ENCODE data around the gene RGMB.
"Not testable (repeated sequence)": the region's sequence is repeated elsewhere in the genome, so short reads cannot be mapped to it uniquely, and the experiment has no call there.

RGMB gene, protein sequence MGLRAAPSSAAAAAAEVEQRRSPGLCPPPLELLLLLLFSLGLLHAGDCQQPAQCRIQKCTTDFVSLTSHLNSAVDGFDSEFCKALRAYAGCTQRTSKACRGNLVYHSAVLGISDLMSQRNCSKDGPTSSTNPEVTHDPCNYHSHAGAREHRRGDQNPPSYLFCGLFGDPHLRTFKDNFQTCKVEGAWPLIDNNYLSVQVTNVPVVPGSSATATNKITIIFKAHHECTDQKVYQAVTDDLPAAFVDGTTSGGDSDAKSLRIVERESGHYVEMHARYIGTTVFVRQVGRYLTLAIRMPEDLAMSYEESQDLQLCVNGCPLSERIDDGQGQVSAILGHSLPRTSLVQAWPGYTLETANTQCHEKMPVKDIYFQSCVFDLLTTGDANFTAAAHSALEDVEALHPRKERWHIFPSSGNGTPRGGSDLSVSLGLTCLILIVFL

DNA sequence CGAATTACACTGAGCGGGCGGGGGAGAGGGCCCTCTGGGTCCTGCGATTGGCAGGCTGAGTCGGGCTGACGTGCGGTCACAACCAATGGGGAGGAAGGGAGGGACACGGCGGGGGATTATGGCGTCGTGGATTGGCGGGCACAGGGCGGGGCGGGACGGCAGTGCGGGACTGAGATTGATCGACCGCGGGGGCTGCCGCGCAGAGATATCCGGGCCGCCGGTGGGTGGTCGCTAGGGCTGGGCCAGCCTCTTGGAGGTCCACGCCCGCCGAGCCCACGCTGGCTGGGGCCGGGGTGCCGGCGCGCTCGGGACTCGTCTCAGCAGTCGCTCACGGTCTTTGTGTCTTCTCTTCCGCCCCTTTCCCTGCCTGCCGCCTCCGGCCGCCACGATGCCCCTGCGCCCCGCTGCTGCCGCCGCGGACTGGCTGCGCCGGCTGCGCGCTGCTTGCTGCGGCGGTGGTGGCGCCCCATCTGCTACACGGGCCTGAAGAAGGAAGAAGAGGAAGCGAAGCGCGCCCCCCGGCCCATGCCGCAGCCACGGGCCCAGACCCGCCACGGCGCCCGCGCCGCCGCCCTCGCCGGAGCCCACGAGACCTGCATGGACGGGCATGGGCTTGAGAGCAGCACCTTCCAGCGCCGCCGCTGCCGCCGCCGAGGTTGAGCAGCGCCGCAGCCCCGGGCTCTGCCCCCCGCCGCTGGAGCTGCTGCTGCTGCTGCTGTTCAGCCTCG lies at the start of gene RGMB:
TSS of gene RGMB (plus strand) at position 200 of the 728 bp plus-strand sequence. CDS start at position 608, 408 bp downstream.
- peak; percentile 99 for DNase-seq (ENCODE audit: low read depth)

DNA sequence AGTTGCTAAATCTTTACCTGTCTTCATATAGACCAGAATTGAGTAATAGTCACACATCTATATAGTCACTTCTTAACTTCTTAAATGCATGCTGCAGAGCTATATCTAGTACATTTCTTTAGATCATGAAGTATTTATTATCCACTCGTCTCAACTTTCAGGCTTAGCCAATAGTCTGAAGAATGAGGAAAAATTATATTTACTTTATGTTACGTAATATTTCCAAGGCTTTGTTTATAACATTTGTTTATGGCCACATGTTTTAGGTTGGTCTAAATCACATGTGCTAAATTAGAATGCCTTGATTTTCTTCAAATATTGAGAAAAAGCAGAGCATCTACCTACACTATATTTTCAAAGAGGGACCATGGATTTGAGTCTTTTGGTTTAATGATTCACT lies 47.2 kb upstream of the RGMB start:
- DNase-seq (ENCODE audit: low read depth): no peak

DNA sequence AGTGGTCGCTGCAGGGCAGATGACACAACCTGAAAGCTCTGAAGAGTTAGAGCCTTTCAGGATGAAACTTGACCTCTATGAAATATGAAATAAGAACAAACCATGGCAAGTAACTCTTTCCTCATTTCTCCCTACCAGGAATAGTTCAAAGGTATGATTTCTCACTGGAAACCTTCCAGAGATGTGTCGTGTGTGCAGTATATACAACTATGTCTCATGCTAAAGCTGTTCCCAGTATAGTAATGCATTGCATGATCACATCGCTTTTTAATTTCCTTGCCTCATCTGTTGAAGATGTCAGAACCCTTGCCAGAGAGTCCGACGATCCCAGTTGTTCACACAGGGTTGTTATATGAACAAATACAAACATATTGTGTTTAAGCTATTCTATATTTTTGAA lies 45.8 kb upstream of the RGMB start:
- DNase-seq (ENCODE audit: low read depth): no peak

DNA sequence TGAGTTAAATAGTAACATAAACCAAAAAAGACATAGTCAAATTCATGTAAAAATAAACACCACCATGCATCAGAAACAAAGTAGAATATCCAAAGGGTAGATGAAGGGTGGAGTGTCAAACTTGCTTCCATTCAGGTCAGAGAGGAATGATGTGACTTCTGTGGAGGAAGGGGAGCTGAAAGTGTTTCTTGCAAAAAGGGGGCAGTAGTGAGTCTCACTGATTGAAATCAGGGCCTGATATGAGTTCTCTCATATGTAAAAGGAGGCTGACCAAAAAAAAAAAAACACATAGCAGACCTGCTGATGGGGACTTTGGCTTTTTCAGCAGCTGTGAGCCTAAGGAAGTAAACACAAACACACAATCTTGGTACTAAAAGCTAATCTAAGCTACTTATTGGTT lies 38.8 kb upstream of the RGMB start:
- DNase-seq (ENCODE audit: low read depth): no peak

DNA sequence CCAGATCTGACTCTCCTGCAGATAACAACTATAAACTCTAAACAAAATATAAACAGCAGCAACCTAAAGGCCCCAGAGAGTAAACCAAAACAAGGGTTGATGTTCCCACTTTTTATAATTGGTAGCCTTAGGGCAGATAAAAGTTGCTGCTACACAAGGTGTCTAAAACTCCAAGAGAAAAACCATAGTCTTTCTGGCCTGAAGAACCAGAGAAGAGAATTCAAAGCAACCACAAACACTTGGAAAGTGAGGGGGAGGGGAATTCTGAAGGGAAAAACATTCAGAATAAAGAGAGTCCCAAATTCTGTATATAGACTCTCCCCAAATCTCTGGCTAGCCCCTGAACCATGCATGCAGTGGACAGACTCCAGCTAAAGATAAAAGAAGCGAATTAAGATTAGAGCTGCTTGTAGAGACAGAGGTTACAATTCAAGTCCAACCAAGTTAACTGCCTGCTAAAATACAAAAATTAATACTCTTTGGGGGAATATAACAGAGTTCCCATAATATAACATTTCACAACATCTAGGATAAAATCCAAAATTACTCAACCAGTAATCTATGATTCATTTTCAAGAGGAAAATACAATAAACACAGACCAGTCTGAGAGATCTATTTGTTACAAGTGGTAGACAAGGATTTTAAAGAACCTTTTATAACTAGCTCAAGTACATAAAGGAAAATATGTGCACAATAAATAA lies 37.5 kb upstream of the RGMB start:
- DNase-seq (ENCODE audit: low read depth): peak; percentile 79

DNA sequence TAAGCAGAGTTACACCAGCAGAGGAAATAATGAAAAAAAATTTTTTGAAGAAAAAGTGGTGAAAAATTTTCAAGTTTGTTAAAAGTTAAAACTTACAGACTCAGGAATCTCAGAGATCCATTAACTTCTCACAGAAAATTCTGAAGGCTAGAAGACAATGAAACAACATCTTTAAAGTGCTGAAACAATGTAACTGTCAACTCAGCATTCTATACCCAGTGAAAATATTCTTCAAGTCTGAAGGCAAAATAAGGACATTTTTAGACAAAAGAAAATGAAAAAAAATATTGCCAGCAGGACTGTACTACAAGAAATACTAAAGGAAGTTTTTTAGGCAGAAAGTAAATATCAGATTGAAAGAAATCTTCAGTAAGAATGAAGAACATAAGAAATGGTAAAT lies 36.7 kb upstream of the RGMB start:
- DNase-seq (ENCODE audit: low read depth): no peak

DNA sequence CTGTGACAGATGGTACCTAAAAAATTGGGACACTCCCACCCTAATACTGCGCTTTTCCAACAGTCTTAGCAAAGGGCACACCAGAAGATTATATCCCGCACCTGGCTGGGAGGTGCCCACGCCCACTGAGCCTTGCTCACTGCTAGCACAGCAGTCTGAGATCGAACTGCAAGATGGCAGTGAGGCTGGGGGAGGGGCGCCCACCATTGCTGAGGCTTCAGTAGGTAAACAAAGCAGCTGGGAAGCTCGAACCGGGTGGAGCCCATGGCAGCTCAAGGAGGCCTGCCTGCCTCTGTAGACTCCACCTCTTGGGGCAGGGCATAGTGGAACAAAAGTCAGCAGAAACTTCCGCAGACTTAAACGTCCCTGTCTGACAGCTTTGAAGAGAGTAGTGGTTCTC lies 36.0 kb upstream of the RGMB start:
- not testable (repeated sequence) for DNase-seq (ENCODE audit: low read depth)

DNA sequence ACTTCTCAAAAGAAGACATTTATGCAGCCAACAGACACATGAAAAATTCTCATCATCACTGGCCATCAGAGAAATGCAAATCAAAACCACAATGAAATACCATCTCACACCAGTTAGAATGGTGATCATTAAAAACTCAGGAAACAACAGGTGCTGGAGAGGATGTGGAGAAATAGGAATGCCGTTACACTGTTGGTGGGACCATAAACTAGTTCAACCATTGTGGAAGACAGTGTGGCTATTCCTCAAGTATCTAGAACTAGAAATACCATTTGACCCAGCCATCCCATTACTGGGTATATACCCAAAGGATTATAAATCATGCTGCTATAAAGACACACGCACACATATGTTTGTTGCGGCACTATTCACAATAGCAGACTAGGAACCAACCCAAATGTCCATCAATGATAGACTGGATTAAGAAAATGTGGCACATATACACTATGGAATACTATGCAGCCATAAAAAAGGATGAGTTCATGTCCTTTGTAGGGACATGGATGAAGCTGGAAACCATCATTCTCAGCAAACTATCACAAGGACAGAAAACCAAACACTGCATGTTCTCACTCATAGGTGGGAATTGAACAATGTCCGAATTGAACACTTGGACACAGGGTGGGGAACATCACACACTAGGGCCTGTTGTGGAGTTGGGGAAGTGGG lies 34.8 kb upstream of the RGMB start:
- DNase-seq (ENCODE audit: low read depth): not testable (repeated sequence)

DNA sequence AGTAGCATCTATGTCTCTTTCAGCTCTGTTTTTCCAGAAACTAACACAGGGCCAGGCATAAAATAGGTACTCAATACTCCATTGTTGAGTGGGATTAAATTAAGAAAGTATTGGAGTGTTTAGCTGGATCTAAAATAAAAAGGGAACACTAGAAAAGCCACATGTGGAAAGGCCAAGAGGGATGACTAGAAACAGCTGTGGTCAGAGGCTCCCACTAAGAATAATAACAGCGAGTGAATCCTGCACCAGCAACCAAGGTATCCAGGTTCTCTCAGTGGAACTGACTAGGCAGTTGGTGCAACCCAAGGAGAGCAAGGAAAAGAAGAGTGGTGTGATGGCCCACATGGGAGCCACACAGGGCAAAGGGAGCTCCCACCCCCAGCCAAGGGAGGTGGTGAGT lies 31.5 kb upstream of the RGMB start:
- no peak for DNase-seq (ENCODE audit: low read depth)

DNA sequence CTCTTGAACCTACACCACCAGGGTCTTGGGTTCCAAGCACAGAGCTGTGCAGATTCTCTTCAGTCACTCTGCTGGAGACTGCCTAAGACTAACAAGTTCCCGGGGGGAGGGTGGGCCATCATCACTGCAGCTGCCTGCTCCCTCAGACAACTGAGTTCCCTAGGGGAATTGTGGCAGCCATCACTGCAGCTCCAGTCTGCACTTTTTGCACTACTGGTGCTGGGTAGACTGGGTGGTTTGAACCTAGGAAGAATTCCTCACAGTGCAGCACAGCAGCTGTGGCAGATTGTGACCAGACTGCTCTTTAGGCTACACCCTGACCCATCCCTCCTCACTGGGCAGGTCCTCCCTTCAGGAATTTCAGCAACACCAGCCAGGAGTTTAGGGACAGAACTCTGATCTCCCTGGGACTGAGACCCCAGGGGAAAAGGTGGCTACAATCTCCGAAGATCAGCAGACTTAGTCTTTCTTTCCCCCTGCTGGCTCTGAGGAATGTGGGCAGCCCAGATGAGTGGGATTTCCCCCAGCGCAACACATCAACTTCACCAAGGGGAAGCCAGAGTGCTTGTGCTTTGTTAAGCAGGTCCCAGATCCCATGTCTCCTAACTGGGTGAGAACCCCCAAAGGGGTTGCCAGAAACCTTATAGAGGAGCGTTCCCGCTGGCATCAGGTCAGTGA lies 30.9 kb upstream of the RGMB start:
- DNase-seq (ENCODE audit: low read depth): no peak

DNA sequence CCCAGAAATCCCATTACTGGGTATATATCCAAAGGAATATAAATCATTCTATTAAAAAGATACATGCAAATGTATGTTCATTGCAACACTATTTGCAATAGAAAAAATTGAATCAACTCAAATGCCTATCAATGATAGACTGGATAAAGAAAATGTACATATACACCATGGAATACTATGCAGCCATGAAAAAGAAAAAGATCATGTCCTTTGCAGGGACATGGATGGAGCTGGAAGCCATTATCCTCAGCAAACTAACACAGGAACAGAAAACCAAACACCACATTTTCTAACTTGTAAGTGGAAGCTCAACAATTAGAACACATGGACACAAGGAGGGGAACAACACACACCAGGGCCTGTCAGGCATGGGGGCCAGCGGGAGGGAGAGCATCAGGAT lies 25.2 kb upstream of the RGMB start:
- DNase-seq (ENCODE audit: low read depth): not testable (repeated sequence)

DNA sequence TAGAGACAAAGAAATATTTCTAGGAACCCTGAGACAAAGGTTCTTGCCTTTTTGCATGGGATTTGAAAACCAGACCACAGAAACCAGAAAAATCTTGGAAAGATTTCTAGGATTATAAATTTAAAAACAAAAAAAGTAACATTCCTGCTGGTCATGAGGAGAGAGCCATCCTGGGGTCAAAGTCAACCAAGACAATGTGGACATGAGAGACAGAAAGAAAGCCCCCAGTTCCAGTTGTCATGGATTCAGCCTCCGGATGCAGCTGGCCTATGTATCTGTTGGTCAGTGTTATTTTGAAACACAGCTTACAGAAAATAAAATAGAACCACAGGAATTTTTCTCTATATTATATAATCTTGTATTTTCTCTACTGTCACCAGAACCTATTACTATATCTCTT lies 24.4 kb upstream of the RGMB start:
- DNase-seq (ENCODE audit: low read depth): no peak

DNA sequence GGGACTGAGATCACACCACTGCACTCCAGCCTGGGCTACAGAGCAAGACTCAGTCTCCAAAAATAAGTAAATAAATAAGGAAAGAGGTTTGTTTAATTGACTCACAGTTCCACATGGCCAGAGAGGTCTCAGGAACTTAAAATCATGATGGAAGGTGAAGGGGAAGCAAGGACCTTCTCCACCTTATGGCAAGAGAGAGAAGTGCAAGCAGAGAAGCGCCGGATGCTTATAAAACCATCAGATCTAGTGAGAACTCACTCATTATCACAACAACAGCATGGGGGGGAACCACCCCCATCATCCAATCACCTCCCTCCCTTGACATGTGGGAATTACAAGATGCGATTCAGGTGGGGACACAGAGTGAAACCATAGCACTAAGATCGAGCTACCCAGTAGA lies 22.8 kb upstream of the RGMB start:
- peak; percentile 38 for DNase-seq (ENCODE audit: low read depth)

DNA sequence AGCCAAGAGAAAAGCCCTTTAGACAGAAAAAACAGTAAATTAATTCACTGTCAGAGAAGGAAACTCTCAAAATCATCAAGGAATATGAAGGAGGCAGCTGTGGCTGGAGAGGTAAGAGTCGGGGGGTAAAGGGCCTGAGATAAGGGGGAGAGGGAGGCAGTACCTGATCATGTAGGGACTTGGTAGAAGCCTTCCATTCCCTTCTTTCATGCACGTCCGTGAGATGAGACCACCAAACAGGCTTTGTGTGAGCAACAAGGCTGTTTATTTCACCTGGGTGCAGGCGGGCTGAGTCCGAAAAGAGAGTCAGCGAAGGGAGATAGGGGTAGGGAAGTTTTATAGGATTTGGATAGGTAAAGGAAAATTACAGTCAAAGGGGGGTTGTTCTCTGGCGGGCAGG lies 21.1 kb upstream of the RGMB start:
- DNase-seq (ENCODE audit: low read depth): not testable (repeated sequence)

DNA sequence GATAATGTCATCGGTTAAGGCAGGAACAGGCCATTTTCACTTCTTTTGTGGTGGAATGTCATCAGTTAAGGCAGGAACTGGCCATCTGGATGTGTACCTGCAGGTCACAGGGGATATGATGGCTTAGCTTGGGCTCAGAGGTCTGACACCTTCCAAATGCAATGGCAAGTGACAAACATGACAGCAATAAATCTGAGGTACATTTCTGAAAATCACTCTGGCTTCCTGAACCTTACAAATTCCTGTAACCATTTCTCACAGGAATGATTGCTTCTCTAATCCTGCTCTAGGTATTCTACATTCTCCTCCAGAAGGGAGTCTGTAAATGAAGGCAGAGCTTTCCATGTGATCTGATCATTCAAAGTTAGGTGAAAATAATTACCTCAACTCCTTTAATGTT lies 20.7 kb upstream of the RGMB start:
- not testable (repeated sequence) for DNase-seq (ENCODE audit: low read depth)

DNA sequence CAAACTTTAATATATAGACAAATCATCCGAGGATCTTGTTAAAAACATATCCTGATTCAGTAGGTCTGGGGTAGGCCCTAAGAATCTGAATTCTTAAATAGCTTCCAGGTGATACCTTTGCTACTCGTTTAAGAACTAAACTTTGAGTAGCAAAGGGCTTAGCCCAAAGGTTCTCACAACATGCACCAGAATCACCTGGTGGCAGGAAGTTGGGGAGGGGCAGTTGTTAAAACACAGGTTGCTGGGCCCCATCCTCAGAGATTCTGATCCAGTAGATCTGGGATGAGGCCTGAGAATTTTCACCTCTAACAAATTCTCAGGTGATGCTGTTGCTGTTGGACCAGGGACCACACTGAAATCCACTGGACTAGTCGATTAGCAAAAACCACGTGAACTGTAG lies 20.0 kb upstream of the RGMB start:
- no peak for DNase-seq (ENCODE audit: low read depth)

DNA sequence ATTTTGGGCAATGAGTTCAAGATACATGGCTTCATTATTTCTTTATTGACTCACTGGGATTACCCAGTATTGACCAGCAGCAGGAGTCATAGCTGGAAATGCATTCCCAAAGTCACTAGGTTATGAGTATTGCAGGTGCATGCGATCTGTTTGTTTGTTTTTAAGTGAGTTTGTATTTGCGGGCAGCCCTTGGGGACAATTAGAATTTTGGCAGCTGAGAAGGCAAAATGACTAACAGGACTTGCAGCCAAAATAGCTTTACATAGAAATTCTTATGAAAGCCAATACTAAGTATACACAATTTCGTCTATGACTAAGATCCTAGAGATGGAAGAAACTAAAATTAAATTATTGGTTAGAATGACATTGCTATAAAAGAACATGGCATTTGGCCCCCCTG lies 18.1 kb upstream of the RGMB start:
- no peak for DNase-seq (ENCODE audit: low read depth)

DNA sequence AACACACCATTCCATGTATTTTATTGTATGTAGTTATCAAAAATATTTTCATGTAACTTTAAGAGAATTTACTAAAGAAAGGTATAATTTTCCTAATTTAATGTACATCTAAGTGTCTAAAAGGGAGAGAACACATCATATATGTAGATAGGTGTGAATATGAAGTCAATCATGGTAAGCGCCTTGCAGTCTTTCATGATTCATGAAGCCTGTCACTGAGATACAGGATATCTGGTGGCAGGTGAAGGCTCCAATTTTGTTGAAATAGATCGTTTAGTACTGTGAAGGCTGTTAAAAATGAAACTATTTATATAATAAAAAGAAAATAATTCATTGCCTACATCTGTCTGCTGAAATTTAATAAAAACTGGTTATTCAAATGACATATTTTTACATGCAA lies 15.5 kb upstream of the RGMB start:
- DNase-seq (ENCODE audit: low read depth): no peak

DNA sequence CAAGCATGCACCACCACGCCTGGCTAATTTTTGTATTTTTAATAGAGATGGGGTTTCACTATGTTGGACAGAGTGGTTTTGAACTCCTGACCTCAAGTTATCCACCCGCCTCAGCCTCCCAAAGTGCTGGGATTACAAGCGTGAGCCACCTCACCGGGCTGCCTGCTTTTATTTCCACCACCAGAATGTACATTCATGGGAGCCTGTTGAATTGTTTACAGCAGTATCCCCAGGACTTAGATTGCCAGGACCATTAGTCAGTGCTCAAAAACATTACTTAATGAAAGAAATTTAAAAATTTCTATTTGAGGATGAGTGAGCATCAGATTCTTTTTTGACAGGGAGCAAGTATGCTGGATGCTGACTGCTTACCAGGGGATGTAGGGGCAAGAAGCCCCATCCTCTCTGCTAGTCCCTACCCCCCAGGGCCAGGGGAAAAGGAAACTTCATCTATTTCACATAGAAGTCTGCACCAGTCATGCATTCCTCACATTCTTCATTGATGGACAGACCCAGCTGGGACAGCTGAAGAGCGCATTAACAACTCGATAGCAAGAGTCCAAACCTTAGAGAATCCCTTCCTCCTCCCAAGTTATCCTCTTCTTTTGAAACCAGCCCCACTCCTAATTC lies 10.3 kb upstream of the RGMB start:
- peak; percentile 87 for DNase-seq (ENCODE audit: low read depth)

DNA sequence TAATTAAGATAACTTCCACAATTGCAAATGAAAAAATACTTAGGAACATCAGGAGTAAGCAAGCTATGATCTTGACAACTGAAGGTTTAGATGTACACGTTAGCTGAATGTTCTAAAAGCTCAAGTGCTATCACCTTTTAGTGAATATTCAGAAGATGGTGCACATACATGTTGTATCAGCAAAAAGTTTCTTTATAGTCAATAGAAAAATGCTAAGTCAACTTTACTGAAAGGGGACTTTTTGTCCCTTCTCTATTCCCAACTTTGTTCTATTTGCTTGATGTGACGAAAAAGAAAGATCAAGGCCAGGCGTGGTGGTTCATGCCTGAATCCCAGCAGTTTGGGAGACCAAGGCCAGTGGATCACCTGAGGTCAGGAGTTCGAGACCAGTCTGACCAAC lies 7.6 kb upstream of the RGMB start:
- DNase-seq (ENCODE audit: low read depth): no peak

DNA sequence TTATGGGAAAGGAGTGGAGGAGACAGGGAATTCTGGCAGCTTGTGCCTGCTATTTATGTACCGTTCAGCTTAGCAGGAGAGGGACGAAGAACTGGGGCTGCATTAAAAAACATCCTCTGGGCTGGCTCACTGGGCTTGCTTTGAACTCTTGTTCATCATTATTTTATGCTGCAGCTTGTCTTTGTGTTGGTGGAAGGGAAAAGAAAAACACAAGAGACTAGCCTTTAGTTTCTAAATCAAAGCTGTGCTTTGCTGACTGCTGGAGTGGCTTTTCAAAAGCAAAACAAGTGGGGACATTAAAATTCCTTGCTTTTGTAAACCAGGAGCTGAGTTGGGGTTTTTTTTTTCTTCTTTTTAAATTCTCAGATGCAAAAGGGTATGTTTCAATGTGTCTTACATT lies 5.9 kb upstream of the RGMB start:
- DNase-seq (ENCODE audit: low read depth): no peak
